ENCODE data around the gene LTA4H. TPM values are rescaled to one million over a fixed set of nuclear protein-coding genes. Genes with fewer than 3 reads are reported as not detected.

Gene LTA4H
- total RNA-seq, 1 donor from 2014 or later = 27.6 TPM

GRCh38 chr12:96029826-96030225 is 5.6 kb downstream of the LTA4H start:
- Mint-ChIP-seq H3K4me3 (ENCODE audit: unreplicated experiment) (no peak overlapping the region), H3K27me3 (ENCODE audit: unreplicated experiment) (no peaks in the 10 kb centered on the region), H3K4me1 (ENCODE audit: low read depth, unreplicated experiment) (no peaks in the 10 kb centered on the region), H3K27ac (ENCODE audit: unreplicated experiment) (no peak overlapping the region), H3K36me3 (ENCODE audit: unreplicated experiment) (no peaks in the 10 kb centered on the region), H3K9me3 (ENCODE audit: unreplicated experiment) (no peaks in the 10 kb centered on the region)
- TF ChIP-seq, protein P1, sequence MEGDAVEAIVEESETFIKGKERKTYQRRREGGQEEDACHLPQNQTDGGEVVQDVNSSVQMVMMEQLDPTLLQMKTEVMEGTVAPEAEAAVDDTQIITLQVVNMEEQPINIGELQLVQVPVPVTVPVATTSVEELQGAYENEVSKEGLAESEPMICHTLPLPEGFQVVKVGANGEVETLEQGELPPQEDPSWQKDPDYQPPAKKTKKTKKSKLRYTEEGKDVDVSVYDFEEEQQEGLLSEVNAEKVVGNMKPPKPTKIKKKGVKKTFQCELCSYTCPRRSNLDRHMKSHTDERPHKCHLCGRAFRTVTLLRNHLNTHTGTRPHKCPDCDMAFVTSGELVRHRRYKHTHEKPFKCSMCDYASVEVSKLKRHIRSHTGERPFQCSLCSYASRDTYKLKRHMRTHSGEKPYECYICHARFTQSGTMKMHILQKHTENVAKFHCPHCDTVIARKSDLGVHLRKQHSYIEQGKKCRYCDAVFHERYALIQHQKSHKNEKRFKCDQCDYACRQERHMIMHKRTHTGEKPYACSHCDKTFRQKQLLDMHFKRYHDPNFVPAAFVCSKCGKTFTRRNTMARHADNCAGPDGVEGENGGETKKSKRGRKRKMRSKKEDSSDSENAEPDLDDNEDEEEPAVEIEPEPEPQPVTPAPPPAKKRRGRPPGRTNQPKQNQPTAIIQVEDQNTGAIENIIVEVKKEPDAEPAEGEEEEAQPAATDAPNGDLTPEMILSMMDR (IDR thresholded peaks at IDR 0.05; ENCODE audit: partially characterized antibody, unreplicated experiment) = no peak
- DNase-seq = no peak

GRCh38 chr12:96028538-96028937 is 6.8 kb downstream of the LTA4H start:
- Mint-ChIP-seq H3K36me3 (ENCODE audit: unreplicated experiment) (no peaks in the 10 kb centered on the region), H3K27ac (ENCODE audit: unreplicated experiment) (no peak overlapping the region), H3K27me3 (ENCODE audit: unreplicated experiment) (no peaks in the 10 kb centered on the region), H3K9me3 (ENCODE audit: unreplicated experiment) (no peaks in the 10 kb centered on the region), H3K4me3 (ENCODE audit: unreplicated experiment) (no peak overlapping the region), H3K4me1 (ENCODE audit: low read depth, unreplicated experiment) (no peaks in the 10 kb centered on the region)
- TF ChIP-seq, protein P1 (IDR thresholded peaks at IDR 0.05; ENCODE audit: partially characterized antibody, unreplicated experiment) = no peak
- no peak for DNase-seq

- TF ChIP-seq, protein P1 (IDR thresholded peaks at IDR 0.05; ENCODE audit: partially characterized antibody, unreplicated experiment) = no peak
Observed at GRCh38 chr12:96026331-96026730, 9.1 kb downstream of the LTA4H start.

DNA sequence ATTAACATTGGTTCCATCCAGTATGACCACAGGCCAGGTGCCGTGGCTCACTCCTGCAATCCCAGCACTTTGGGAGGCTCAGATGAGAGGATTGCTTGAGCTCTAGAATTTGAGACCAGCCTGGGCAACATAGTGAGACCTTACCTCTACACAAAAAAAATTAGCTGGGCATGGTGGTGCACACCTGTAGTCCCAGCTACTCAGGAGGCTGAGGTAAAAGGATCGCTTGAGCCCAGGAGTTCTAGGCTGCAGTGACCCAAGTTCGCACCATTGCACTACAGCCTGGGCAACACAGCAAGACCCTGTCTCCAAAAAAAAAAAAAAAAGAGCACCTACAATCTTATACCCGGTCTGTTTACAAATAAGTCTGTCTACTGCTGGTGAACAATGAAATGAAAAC is 9.9 kb downstream of the LTA4H start:
- no peaks in the 10 kb centered on the region for H3K9me3 Mint-ChIP-seq (ENCODE audit: unreplicated experiment)
- H3K27ac Mint-ChIP-seq (ENCODE audit: unreplicated experiment) = no peak overlapping the region
- H3K27me3 Mint-ChIP-seq (ENCODE audit: unreplicated experiment) = no peaks in the 10 kb centered on the region
- no peaks in the 10 kb centered on the region for H3K4me1 Mint-ChIP-seq (ENCODE audit: low read depth, unreplicated experiment)
- TF ChIP-seq, protein P1 (IDR thresholded peaks at IDR 0.05; ENCODE audit: partially characterized antibody, unreplicated experiment) = no peak
- no peak overlapping the region for H3K4me3 Mint-ChIP-seq (ENCODE audit: unreplicated experiment)
- DNase-seq = no peak
- no peaks in the 10 kb centered on the region for H3K36me3 Mint-ChIP-seq (ENCODE audit: unreplicated experiment)

More at GRCh38 chr12:96026331-96026730, 9.1 kb downstream of the LTA4H start:
- no peaks in the 10 kb centered on the region for H3K36me3 Mint-ChIP-seq (ENCODE audit: unreplicated experiment)
- H3K4me1 Mint-ChIP-seq (ENCODE audit: low read depth, unreplicated experiment) = no peaks in the 10 kb centered on the region
- no peak overlapping the region for H3K4me3 Mint-ChIP-seq (ENCODE audit: unreplicated experiment)
- no peak overlapping the region for H3K27ac Mint-ChIP-seq (ENCODE audit: unreplicated experiment)
- H3K27me3 Mint-ChIP-seq (ENCODE audit: unreplicated experiment) = no peaks in the 10 kb centered on the region
- DNase-seq = no peak
- H3K9me3 Mint-ChIP-seq (ENCODE audit: unreplicated experiment) = no peaks in the 10 kb centered on the region

DNA sequence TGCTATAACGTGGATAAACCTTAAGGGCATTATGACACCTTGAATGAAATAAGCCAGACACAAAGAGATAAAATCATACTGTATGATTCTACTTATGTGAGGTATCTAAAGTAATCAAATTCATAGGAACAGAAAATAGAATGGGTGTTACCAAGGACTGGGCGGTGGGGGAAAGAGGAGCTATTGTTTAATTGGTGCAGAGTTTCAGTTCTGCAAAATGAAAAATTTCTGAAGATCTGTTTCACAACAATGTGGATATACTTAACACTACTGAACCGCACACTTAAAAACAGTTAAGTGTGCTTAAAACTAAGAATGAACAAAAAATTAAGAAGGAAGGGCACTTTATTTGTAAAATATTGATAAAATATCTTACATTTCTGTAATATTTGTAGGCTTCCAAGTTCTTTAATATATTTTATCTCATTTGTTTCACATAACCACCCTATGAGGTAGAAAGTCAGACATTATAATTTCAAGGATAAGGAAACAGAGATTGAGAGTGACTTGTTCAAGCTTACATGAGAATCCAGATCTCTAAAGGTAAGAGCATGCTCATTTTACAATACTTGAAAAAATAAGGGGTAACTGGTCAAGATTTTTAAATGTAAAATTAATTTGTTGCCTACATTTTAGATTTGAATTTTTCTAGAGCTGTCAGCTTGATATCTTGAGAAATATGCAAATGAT is 14.9 kb downstream of the LTA4H start:
- no peaks in the 10 kb centered on the region for H3K9me3 Mint-ChIP-seq (ENCODE audit: unreplicated experiment)

More for the DNA sequence above, 14.9 kb downstream of the LTA4H start:
- Mint-ChIP-seq H3K27me3 (ENCODE audit: unreplicated experiment) (no peaks in the 10 kb centered on the region), H3K4me1 (ENCODE audit: low read depth, unreplicated experiment) (no peaks in the 10 kb centered on the region), H3K36me3 (ENCODE audit: unreplicated experiment) (no peaks in the 10 kb centered on the region), H3K4me3 (ENCODE audit: unreplicated experiment) (no peak overlapping the region), H3K27ac (ENCODE audit: unreplicated experiment) (no peak overlapping the region)
- TF ChIP-seq, protein P1 (IDR thresholded peaks at IDR 0.05; ENCODE audit: partially characterized antibody, unreplicated experiment) = no peak
- no peak for DNase-seq
